ENCODE measurements around the gene TMEM213.

Gene TMEM213

DNA sequence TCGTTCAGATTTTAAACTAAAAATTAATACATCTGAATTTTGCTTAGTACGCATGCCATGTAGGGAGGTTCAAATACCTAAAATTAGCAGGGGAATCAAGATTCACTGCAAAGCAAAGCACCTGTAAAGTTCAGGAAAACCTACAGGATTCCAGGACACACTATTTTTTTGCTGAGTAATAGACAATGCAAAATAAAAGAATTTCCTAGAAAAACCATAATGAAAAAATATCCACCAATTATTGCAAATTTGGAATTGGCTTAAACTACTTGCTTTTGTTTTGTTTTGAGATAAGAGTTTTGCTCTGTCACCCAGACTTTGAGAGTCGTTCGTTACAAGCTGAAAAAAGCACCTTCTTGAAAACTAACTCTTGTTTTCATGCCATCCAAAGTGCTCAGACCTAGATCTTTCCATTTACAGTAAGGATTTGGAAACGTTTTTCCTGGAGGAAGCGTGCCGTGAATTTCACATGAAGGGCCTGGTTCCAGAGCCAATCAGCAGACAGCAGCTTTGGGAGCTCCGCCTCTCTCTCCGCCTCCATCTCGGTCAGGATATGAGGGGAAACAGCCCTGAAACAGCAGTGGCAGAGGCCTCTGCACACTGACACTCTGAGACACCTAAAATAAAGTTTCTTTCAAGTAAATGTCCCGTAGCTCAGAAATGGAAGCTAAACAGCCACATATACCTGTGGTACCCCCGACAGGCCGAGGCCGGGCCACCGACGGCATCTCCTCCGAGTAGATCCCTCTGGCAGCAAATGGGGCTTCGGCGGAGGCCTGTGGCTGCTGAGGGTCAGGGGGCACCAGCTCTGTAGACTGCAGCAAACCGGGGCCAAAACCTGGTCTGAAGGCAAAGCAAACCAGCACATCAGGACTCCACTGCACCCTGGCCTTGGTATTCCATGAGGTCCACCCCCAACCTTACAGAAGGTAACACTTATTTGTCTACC is 46.1 kb downstream of the TMEM213 start:
- DNase-seq = no peak

DNA sequence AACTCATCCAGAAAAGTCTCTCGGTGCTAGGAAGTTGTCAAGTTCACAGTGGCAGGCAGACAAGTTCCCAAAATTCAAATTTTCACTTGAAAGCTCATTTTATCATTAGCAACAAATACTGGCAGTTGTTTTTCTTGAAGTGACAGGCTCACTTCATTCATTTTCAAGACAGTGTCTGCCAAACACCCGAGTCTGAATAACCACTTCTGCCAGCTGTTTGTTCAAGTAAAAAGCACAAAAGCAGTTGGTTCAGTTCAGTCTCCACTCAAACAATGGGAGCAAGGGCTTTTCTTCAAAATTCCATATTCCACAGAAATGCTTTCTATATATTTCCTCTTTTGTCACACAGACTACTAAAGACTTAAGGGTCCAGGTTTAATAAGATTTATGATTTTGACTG is 47.9 kb downstream of the TMEM213 start:
- no peak for DNase-seq

DNA sequence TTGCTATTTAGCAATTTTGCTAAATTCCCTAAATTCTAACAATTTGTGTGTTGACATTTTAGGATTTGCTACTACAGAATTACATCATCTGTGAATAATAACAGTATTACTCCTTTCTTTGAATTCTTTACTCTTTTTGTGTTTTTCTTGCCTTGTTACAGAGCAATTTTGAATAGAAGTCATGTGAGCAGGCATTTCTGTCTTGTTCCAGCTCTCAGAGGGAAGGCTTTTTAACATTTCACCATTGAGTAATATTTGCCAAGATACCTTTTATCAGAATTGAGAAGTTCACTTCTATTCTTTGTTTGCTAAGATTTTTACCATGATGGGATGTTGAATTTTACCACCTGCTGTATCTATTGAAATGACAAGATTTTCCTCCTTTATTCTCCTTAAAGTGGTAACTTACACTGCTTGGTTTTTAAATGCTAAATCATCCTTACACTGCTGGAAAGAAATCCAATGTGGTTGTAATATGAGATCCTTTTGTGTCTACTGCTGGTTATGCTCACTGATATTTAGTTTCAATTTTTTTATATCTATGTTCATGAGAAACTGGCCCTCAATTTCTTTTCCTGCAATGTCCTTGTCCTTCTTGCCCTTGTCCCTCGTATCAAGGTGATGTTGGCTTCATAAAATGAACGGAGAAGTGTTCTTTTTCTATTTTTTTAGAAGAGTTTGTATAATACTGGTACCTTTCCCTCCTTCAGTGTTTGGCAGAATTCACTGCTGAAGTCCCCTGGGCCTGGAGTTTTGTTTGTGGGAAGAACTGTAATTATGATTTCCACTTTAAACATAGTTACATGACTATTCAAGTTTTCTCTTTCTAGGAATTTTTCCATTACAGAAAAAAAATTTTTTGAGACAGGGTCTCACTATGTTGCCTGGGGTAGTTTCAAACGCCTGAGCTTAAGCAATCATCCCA is 50.5 kb downstream of the TMEM213 start:
- DNase-seq = no peak

DNA sequence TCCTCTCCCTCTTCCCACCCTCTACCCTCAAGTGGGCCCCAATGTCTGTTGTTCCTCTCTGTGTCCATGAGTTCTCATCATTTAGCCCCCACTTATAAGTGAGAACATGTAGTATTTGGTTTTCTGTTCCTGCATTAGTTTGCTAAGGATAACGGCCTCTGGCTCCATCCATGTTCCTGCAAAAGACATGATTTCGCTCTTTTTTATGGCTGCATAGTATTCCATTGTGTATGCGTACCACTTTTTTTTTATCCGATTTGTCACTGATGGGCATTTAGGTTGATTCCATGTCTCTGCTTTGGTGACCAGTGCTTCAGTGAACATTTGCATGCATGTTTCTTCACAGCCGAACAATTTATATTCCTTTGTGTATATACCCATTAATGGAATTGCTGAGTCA is 51.9 kb downstream of the TMEM213 start:
- no peak for DNase-seq

DNA sequence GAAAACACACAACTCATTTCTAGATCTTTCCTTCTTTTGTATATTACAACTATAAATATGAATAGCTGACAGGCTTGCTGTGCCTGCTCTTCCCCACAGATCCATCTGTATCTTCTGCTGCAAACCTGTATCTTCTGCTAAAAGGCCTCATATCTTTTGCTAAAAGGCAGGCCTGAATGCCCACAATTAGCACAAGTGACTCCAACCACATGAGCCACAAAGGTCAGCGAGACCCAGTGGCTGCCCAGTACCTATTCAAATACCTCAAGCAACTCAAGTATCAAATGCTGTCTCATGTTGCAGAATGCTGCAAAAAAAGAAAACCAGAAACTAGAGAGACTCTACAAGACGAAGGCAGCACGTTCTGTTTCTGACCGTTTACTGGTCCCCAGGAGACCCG is 54.7 kb downstream of the TMEM213 start:
- no peak for DNase-seq

DNA sequence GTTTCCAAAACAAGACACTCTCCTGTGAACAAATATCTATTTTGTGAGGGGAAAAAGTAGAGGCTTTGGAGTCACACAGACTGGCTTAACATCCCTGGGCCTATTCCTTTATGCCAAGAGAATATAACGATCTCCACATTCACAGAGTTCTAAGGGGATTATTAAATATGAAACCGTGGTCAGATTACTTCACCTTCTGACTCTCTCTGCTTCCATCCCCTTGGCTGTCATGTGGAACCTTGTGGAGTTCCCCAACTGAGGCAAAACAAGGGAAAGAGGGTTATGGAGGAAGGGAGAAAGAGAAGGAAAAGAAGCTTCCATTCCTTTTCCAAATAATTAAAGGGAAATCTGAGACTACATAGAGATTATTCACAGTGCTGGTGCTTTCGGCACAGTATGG is 55.7 kb downstream of the TMEM213 start:
- DNase-seq = no peak

DNA sequence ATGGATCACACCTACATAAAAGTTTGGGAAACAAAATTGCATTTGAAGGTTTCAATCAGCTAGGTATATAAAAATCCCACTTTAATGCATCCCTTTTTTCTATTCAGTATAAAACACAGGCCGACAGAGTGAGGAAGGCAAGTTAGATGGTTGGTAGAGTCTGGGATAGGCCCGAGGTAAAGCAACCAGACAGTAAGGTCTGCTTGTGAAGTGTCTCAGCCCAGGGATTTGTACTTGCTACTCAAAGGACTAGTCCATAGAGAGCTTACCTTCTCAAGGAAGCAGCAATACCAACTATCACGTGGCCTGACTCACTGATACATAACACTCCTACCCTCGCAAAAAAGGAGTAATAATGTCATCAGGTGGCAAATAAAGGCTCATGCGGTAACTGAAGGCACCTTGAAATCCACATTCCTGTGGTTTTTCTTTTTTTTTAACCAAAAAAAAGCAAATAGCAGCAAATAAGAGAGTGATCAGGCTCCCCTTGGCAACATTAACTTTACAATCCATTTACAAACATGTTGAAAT is 56.4 kb downstream of the TMEM213 start:
- no peak for DNase-seq

DNA sequence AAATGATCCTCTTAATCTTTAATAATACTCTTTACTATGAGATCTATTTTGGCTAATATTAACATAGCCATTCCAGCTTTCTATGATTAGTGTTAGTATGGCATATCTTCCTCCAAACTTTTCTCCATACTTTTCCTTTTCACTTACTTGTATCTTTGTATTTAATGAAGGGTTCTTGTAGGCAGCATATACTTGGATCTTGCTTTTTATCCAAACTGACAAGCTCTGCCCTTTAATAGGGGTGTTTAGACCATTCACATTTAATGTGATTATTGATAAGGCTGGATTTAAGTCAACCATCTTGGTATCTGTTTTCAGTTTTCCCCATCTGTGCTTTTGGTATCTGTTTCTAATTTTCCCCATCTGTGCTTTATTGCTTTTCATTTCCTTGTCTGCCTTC is 59.9 kb downstream of the TMEM213 start:
- DNase-seq = no peak

DNA sequence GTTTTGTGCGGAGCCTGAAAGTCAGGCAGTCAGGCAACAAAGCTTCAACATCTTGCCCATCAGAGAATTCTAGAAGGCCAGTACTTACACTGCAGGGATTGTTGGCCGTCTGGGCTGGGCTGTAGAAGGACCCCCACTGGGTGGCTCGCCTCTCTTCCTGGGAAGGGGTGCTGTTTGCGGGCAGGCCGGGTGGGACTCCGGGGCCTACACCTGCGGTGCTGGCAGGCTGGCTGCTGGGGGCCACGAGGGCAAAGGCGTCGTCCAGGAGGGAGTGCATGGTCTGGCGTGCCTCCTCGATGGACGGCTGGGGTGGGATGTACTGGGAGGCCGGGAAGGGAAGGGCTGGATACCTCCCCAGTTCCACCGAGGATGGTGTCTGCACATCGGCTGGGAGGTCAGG is 63.3 kb downstream of the TMEM213 start:
- no peak for DNase-seq

DNA sequence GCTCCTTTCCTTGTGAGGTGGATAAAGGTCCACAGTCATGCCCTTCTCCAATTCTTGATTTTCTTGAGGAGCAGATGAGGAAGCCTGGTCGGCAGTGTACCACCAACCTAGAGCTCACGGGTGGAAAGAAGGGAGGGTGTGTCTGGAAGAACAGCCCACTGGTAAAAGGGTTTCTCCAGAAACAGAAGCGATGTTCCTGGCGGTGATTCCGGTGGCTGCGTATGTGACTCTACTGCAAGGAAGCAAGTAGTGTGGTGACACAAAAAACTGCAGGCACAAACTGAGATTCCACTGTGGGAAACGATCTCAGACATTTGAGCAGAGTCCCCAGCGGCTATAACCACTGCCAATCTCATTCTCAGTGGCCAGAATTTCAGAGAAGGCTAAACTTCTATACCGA is 66.1 kb downstream of the TMEM213 start:
- no peak for DNase-seq

DNA sequence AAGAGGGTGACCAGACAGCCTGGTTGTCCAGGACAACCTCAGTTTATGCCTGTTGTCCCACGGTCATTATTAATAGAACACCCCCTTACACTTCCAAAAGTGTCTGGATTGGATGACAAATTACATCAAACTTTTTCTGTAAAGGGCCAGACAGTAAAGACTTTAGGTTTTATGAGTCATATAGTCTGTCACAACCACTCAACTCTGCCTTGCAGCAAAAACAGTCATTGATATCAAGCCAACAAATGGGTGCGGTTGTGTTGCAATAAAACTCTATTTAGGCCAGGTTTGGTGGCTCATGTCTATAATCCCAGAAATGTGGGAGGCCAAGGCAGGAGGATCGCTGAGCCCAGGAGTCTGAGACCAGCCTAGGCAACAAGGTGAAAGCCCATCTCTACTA is 66.9 kb downstream of the TMEM213 start:
- DNase-seq = no peak

DNA sequence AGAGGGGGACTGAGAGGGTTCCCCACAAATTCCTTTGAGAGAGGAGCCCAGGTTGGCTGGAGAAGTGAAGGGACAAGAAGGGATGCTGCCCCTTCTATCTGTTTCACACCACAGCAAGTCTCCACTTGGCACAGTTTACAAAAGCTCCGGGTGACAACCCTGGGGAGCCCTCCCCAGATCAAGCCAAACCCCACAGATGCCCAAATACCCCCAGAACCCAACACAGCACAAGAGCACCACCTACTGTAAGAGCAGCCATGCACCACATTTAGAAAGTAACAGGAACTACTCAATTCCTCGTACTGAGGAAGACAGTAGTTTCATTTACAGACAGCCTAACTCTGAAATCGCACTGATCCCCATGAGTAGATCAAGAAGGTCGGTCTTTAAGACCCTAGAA is 68.0 kb downstream of the TMEM213 start:
- peak; percentile 19 to 30 for DNase-seq

DNA sequence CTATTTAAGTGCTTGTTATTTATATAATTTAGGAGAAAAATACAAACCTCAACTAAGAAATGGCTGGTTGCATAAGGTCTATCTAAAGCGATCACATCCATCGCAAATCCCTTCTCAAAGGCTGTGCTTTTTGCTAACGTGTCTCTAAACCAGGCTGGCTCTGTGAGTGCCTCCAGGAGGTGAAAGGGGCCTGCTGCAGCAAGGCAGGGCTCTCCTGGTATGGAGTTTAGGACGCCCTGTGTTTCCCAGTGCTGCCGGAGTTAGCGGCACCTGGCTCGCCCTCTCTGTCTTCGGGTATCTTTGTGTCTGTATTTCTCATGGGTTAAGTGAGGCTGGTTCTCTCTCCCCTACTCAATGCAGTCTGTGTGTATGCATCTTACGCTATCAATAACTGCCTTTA is 68.6 kb downstream of the TMEM213 start:
- no peak for DNase-seq

DNA sequence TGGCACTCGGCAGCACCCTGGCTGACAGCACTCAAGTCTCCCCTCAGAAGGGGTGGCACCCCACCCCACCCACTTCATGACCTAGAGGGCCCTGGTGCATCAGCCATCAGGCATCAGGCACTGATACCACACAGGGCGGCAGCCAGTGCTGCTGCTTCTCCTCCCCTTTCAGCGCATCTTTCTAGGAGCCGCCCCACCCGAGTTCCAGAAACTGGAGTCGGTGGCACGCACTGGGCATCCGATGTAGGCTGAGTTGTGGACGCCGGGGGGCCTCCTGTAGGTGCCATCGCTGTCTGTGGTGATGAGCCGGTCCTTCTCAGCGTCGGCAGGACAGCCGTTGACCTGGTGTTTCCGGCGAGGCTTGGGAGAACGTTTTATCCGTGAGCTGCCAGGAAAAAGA is 70.0 kb downstream of the TMEM213 start:
- DNase-seq = no peak

DNA sequence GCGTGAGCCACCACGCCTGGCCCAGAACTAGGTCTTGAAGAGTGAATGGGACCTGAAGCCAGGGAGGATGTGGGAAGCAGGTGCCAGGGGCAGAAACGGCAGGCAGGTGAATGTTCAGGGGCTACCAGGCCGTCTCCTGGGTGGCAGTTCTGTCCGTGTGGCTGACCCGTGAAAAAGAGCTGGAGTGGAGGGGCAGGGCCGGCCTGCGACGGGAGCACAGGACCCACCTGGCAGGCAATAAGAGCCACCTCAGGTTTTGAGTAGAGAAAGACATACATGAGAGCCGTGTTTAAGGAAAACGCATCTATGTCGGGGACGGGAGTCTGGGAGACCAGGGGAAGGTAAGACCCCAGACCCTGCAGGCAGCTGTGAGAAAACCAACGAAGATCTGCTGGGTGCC is 70.9 kb downstream of the TMEM213 start:
- no peak for DNase-seq

DNA sequence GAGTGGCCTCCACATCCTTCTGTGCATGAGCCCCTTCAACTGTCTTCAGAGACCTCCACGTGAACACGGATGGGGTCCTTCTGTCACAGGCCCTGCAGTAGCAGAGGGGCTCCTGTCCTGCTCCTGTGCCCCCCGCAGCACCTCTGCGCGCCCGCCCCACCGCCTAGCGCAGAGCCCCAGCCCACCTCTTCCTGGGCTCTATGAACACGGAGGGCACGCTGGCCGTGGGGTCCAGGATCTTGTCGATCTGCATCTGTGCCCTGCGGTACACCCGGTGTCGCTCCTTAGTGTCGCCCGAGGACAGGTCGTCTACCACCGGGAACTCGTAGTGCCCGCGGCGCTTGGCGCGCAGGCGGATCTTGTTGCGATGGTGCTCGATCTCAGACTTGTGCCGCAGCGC is 71.6 kb downstream of the TMEM213 start:
- no peak for DNase-seq

DNA sequence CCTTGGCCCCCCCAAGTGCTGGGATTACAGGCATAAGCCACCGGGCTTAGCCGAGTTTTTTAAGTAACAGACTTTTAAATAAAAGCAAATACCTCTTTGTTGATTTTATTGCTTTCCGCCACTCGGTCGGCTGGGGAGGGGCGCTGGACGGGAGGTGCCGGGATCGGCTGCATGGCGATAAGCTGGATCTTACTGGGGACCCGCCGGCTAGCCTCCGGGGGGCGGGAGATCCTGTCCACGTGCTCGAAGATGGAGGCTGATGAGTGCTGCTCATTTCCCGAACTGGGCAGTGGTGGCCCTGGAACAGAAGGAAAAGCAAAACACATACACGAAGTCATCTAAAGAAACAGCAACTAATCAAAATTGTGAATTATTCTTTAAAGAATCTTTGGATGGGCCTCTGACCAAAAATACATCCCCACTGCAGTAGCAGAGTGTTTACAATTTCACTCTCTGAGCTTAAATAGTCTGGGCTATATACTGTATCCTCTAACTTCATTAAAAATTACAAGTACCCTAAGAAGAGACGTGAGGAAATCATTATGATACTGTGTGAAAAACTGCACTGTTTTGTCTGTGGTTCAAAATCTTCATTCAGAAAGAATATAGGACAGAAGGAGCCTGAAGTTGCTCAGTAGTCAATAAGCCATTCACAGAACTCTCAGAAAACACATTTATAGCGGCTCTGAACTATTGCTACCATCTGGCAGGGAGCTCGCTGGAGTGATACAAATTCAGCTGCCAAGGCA is 73.4 kb downstream of the TMEM213 start:
- DNase-seq = no peak

DNA sequence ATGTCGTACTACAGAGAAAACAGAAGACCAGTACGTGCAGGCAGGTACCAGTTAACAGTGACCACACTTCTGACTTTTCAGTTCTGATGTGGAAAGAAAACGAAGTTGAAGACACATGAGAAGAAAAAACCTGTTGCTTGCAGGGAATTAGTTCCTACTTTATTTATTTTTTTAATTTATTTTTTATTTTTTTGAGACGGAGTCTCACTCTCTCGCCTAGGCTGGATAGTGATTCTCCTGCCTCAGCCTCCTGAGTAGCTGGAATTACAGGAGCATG is 74.0 kb downstream of the TMEM213 start:
- DNase-seq = no peak

DNA sequence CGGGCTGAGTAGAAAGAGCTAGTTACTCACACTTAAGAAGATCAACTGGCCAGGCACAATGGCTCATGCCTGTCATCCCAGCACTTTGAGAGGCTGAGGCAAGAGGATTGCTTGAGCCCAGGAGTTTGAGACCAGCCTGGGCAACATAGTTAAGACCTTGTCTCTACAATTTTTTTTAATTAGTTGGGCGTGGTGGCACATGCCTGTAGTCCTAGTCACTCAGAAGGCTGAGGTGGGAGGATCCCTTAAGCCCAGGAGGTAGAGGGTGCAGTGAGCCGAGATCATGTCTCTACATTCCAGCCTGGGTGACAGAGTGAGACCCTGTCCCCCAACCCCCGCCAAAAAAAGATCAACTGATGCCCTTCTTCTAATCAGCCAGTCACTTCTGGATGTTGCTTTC is 74.8 kb downstream of the TMEM213 start:
- DNase-seq = no peak

DNA sequence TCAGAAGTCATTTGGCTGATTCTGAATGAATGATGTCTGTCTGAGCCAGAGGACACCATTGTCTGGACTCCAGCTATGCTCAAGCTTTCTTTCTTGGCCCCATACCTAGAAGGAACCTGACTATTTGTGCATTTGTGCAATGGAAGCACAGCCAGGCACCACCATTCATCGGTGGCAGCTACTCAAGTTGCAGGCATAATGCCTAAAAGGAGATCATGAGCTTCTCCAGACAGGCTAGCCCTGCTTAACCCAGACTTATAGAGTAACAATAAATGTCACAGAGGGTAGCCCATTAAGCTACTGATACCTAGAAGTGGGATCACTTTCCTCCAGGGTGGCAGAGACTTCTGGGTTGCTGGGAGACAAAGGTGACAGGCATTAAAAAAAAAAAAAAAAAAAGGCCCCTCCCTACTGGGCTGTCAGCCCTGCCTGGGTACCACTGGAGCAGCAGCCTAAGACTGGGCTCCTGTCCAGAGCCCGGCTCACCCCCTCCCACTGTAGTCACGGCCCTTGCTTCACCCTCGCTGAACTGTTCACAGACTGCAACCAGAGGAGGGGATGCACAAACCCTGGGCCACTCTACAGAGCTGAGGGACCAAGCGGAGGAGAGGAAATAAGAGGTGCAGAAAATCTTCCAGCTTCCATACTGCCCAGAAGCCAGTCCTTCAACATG is 75.6 kb downstream of the TMEM213 start:
- no peak for DNase-seq

DNA sequence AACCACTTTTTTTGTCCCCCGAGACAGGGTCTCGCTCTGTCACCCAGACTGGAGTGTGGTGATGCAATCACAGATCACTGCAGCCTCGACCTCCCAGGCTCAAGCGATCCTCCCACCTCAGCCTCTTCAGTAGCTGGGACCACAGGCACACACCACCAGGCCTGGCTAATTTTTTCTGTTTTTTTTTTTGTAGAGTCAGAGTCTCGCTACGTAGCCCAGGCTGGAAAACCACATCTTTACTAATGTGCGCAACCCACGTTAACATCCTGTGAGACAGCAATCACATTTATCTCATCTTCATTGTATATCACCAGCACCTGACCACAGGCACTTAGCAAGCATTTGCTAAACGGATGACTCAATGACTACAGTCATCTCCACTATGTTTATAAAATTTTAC is 78.0 kb downstream of the TMEM213 start:
- DNase-seq = peak; percentile 53 to 61

DNA sequence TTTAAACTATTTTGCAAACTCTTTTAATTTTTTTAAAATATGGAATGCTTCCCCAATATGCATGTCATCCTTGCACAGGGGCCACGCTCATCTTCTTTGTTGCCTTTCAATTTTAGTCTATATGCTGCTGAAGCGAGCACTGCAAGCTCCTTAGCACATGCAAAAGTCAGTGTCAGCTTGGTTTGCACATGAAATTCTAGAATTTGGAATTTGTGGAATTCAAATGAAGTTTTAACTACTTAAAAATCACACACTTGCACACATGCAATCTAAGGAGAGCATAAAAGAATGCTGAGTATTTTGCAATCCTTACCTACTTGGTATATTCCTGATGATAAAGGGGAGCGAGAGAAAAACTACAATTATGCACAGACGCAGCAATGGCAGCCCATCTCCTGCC is 78.5 kb downstream of the TMEM213 start:
- no peak for DNase-seq

DNA sequence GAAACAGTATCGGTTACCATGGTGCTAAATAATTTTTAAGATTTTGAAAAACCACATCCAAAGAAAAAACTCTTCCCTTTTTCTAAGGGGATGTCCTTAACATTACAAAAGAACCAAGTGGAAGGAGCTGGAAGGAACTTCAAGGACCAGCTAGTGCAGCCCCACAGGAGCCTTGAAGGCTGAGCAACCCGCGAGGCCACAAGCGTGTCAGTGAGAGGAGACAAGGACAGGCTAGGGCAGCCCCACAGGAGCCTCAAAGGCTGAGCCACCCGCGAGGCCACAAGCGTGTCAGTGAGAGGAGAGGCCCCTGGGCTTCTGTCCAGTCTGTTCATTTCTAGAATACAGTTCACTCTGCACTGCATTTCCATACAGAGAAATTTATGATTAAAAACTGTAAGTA is 80.3 kb downstream of the TMEM213 start:
- DNase-seq = no peak
